GM21360 (cell line): ENCODE data around the gene FAM53C.
"Not testable (repeated sequence)": the region's sequence is repeated elsewhere in the genome, so short reads cannot be mapped to it uniquely, and the experiment has no call there.

Experiments
- ATAC-seq: cut with Tn5 transposase; IDR thresholded peaks from one replicate; pipeline ENCODE4 v1.9.1; 2021; ENCODE audit warnings: mild to moderate bottlenecking, moderate library complexity; ENCODE audit not compliant: unreplicated experiment

FAM53C gene

GRCh38 chr5:138337685-138338410, at the start of gene FAM53C:
Gene FAM53C (plus strand): TSS chr5:138338266. CDS start chr5:138341336, 3,070 bp downstream.
- ATAC-seq = peak; percentile 77

GRCh38 chr5:138289296-138289695, 48.8 kb upstream of the FAM53C start:
- no peak for ATAC-seq

GRCh38 chr5:138303372-138303771, 34.7 kb upstream of the FAM53C start:
- ATAC-seq = no peak

- ATAC-seq = no peak
Measured at GRCh38 chr5:138305797-138306196, 32.3 kb upstream of the FAM53C start.

- no peak for ATAC-seq
Measured at GRCh38 chr5:138315751-138316278, 22.3 kb upstream of the FAM53C start.

- no peak for ATAC-seq
Measured at GRCh38 chr5:138316355-138316754, 21.7 kb upstream of the FAM53C start.

GRCh38 chr5:138318211-138318610, 19.9 kb upstream of the FAM53C start:
- not testable (repeated sequence) for ATAC-seq

GRCh38 chr5:138330813-138331448, 7.1 kb upstream of the FAM53C start:
- ATAC-seq = no peak

- ATAC-seq = peak; percentile 100
Measured at GRCh38 chr5:138331449-138332368, 6.4 kb upstream of the FAM53C start, which contains the start of gene CDC25C. Gene CDC25C (minus strand): TSS chr5:138331804. CDS start chr5:138331180, 624 bp downstream.

GRCh38 chr5:138334867-138335447, 3.1 kb upstream of the FAM53C start:
- ATAC-seq = no peak

GRCh38 chr5:138336952-138337684, 948 bp upstream of the FAM53C start:
- peak; percentile 11 for ATAC-seq

- peak; percentile 15 for ATAC-seq
Measured at GRCh38 chr5:138338411-138339090, 485 bp downstream of the FAM53C start.

GRCh38 chr5:138339091-138339456, 1.0 kb downstream of the FAM53C start:
- no peak for ATAC-seq

- ATAC-seq = no peak
Measured at GRCh38 chr5:138339464-138339863, 1.4 kb downstream of the FAM53C start.

- ATAC-seq = no peak
Measured at GRCh38 chr5:138340008-138340407, 1.9 kb downstream of the FAM53C start.

GRCh38 chr5:138344887-138345622, 7.0 kb downstream of the FAM53C start:
- no peak for ATAC-seq

GRCh38 chr5:138346889-138347288, 8.8 kb downstream of the FAM53C start:
- no peak for ATAC-seq

- ATAC-seq = no peak
Measured at GRCh38 chr5:138349852-138350562, 11.9 kb downstream of the FAM53C start.
